Measurements from ENCODE around the gene SLC39A11. TPM values are rescaled to one million over a fixed set of nuclear protein-coding genes. Genes with fewer than 3 reads are reported as not detected.
"Not testable (repeated sequence)": the region's sequence is repeated elsewhere in the genome, so short reads cannot be mapped to it uniquely, and the experiment has no call there.

The SLC39A11 gene
- polyA plus RNA-seq, 5 donors: 13.8 to 20.5 (median 15.6) TPM

DNA sequence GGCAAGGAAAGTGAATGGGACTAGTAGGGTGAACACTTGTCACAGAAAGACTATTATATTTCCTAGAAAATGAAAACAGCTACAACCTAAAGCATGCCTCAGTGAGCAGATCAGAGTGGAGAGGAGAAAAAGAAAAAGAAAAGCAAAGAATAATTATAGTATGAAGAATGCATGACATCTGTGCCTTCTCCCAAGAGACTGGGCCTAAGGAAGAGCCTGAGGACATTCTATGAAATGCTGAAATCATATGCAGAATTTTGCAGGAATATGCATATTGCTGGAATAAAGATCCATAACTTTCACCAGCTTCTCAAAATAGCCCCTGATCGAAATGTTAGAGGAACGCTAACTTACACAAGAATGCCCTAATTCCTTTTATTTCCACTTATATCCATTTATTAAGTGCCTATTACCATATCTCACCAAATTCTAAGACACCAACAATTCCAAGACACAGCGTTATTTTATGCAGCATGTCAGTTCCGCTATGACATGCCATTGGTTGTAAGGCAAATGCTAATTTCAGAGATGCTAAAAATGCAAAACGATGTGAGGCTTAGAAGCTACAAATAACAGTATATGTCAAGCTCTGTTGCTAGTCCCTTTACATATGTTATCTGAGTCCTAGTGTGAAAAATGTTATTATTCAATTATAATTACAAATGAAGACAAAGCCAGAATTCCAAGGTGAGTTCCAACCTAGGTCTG, 171.0 kb downstream of the SLC39A11 start:
- DNase-seq: no peak

- no peak for DNase-seq
Measured at GRCh38 chr17:72920513-72920912, 172.0 kb downstream of the SLC39A11 start.

DNA sequence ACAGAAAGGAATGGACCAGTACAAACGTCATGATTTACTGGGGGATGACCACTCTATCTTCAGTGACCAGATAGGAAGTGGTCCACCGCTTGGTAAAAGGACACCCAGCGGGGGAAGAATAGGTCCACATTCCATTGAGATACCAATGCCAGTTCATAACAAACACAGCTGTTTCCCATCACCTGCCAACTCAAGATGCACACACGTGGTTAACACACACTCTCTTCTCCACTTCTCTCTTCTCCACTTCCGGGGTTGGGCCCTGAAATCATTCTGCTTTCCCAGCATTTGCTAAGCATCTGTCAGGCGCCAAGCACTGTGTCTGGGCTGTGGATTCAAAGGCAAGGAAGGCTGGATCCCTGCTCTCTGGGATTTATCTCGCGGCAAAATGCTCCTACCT, 175.5 kb downstream of the SLC39A11 start:
- no peak for DNase-seq

DNA sequence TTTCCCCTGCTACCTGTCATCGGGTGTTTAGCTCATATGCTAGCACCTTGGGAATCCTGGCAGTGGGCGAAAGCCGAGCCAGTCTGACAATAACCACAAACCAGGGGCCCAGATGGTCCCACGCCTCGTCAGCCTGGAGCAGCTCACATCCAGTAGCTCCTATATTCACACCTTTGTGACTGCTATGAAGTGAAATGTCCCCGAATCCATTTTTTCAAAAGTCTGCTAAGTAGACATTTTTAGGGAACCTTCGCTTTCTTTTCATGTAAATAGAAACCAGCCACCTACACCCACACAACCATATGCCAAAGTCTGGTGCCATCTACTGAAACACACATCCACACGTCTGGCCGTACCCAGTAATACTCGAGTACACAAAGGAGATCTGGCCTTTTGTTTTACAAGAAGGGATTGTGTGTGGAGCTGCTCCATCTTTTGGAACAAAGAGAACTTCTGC, 176.8 kb downstream of the SLC39A11 start:
- DNase-seq: no peak

DNA sequence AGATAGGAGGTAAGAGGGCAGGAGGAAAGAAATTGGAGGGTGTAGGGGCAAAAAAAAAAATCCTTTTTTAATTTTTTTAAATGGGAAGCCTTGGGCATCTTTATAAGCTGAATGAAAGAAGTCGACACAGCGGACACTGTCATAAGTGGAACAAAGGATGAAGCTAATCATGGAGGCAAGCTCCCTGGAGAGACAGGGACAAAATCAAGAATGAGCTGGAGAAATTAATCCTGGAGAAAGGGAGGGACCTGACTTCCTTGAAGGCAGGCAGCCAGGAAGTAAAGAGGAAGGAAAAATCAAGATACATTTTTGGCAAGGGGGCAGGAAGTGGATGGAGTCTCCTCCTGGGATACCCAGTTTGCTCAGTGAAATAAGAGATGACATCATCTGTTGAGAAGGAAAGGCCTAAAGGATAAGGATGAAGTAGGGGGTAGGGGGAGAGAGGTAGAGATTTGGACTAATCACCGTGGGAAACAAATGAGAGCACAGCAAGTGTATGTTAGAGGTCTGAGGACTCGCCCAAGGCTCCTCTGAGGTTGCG, 179.3 kb downstream of the SLC39A11 start:
- no peak for DNase-seq

DNA sequence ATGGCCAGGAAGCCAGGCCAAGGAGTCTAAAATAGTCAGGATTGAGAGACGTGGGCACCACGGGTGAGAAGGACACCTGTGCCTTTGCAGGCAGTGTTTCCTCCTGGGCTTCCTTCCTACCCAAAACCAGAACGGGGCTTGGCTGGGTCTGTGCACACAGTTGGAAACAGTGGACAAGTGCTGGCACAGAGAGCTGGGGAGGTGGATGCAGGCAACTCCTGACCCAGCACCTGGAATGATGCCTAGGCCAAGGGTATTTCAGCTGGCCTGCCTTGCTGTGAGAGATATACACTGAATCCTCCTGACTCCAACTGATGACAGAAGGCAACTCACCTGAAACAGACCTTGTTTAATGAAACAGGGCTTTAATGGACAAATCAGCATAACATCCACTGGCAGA, 186.2 kb downstream of the SLC39A11 start:
- DNase-seq: no peak

GRCh38 chr17:72903522-72903921, 189.0 kb downstream of the SLC39A11 start:
- no peak for DNase-seq

DNA sequence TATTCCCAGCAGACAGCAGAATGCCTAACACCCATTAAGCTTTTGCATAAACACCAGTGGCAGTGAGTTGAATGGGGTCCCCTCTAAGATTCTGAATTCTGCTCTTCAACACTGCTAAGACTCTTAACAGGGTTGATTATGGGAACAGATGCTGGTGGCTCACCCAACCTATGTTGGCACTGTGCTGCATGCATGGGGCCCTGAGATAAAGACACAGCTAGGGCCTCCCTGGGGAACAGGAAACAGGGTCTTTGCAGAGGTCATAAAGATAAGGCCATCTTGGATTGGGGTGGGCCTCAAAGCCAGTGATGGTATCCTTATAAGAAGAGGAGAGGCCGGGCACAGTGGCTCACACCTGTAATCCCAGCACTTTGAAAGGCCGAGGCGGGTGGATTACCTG, 190.8 kb downstream of the SLC39A11 start:
- DNase-seq: no peak

DNA sequence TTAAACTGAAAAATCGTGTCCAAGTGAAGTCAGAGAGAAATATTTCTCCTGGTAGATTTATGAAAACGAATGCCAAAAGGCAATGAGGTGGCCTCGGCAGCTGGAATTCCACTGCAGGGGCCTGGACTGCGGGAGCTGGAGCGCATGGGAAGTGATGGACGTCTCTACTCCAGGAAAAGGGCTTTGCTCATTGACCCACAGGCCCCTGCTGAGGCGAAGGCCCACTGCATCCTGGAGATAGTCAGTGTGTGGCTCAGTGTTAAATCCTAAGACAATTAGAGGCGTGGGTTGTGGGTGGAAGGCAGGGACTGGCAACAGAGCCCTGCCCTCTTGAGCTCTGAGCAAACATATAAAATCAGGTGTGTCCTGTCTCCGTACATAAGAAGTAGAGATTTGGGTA, 191.4 kb downstream of the SLC39A11 start:
- no peak for DNase-seq

DNA sequence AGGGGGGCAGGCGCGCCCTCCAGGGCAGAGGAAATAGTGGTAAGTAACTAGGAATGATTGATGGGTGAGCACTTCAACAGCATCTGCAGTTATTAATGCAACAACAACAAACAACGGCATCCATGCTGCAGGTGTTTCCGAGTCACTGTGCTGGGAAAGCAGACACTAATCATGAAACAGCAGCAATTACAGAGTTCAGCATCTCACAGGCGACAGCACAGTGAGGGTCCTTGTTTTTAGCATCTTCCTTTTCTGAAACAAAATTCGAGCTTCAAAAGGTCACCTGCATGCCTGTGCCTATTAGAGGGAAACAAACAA, 191.9 kb downstream of the SLC39A11 start:
- DNase-seq: no peak

GRCh38 chr17:72898725-72899124, 193.8 kb downstream of the SLC39A11 start:
- DNase-seq: no peak

DNA sequence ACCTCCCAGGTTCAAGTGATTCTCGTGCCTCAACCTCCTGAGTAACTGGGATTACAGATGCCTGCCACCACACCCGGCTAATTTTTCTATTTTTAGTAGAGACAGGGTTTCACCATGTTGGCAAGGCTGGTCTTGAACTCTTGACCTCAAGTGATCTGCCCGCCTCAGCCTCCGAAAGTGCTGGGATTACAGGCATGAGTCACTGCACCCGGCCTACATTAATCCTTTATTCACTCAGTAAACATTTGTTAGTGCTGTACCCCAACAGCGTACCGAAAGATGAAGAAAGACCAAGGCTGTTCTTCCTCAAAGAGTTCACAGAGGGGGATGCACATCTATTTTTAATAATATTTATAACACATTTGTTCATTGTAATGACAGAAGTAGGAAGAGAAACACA, 196.2 kb downstream of the SLC39A11 start:
- DNase-seq: not testable (repeated sequence)

- DNase-seq: no peak
Measured at GRCh38 chr17:72891627-72892026, 200.9 kb downstream of the SLC39A11 start.

GRCh38 chr17:72890711-72891110, 201.8 kb downstream of the SLC39A11 start:
- no peak for DNase-seq

- no peak for DNase-seq
Measured at GRCh38 chr17:72887917-72888316, 204.6 kb downstream of the SLC39A11 start.

- DNase-seq: no peak
Measured at GRCh38 chr17:72887322-72887721, 205.2 kb downstream of the SLC39A11 start.

DNA sequence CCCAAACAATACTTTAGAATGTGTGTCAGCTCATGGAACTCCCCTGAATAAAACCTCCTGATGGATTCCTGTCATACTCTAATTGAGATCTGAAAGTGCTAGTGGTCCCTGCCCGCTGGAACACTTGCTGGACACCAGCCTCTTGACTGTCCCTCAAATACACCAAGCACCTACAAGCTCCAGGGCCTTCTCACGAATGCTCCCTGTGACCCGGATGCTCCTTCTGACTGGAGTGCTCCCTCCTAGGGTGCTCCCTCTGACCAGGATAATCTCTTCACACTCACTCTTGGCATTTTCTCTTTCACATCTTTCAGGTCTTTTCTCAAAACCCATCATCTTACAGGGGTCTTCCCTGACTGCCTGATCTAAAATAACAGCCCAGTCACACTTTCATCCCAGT, 205.9 kb downstream of the SLC39A11 start:
- DNase-seq: no peak

DNA sequence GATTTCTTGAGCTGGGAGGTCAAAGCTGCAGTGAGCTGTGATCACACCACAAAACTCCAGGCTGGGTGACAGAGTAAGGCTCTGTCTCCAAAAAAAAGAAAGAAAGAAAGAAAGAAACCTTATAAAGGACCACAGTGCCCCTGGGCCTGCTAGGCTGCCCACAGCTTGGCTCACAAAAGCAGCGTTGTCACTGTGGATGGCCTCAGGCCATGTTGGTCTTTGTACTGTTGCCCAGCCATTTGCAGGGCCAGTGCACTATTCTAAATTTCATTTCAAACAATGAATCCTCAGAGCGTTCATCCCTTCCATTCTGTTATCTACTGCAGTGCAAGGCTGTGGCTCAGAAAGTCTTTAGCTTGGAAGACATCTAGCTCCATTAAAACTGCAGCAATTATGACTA, 208.4 kb downstream of the SLC39A11 start:
- DNase-seq: no peak

DNA sequence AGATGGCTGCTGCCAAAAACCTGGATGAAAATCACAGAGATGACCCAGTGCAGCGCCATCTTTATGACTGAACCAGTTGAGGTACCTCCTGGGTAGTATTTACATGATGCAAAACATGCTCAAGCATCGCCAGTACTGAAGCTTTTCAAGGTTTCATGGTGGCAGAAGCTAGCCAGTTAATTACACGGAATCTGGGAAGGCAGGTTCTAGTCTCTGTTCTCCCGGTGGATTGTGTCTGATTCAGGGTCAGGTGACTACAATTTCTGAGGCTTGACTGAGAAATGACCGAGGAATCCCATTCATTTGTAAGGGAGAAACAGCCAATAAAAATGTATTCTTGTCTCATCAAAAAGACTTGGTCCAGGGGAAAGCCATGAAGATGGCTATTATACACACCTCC, 209.1 kb downstream of the SLC39A11 start:
- DNase-seq: no peak

DNA sequence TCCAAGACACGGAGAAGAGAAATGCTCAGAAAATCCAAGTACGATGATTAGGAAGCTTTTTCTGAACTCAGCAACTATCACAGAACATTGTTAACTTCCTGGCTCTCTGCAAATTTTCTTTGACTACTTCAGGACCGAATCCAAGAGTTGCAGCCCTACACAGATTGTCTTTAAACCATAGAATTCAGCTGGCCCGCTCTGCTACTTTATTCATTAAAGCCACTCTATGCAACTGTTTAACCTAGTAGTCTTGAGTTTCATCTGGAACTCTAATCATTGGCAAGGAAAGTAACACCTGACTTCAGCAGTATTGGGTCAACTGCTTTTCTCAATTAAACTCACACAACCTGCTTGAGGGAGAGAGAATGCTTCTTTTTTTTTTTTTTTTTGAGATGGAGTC, 210.1 kb downstream of the SLC39A11 start:
- DNase-seq: no peak

GRCh38 chr17:72879877-72880276, 212.6 kb downstream of the SLC39A11 start:
- DNase-seq: no peak

DNA sequence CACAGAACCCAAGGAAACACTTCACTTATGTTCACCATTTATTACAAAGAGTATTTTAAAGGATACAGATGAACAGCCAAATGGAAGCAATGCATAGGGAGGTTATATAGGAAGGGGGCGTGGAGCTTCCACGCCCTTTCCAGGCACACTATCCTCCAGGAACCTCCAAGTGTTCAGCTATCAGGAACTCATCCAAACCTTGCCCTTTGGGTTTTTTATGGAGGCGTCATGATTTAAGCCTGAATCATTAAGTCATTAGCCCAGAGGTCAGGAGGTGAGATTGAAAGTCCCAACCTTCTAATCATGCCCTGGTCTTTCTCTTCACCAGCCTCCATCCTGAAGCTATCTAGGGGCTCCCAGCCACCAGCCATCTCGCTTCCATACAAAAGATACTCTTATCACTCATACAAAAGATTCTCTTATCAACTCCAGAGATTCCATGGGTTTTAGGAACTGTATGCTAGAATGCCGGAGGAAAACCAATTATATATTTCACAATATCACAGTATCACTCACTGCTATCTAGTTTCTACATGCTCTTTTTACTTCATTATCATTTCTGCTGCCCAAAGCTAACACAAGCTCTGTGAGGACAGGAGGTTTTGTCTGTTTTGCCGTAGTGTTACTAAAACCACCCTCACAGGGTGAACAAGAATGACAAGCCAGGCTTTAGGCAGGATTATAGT, 213.4 kb downstream of the SLC39A11 start:
- DNase-seq: no peak

GRCh38 chr17:72877348-72877747, 215.1 kb downstream of the SLC39A11 start:
- DNase-seq: no peak

- DNase-seq: no peak
Measured at GRCh38 chr17:72876413-72876812, 216.1 kb downstream of the SLC39A11 start.

Data from right lung (tissue), 5 donors.